NCI-H69 (cell line): ENCODE data around the gene EPN3.
A peak's percentile ranks its signal among the peaks of the same experiment; 100 is the strongest.

Experiments
- DNase-seq: peaks from one replicate; lab custom pipeline; 2025; lab: John Stamatoyannopoulos, UW

The EPN3 gene

GRCh38 chr17:50550661-50551432 is 18.3 kb downstream of the EPN3 start:
- DNase-seq = peak; percentile 75

- no peak for DNase-seq
Measured at GRCh38 chr17:50551433-50551815, 18.9 kb downstream of the EPN3 start.

GRCh38 chr17:50551884-50552283 is 19.3 kb downstream of the EPN3 start:
- DNase-seq = no peak

- DNase-seq = no peak
Measured at GRCh38 chr17:50554201-50554600, 21.7 kb downstream of the EPN3 start.

GRCh38 chr17:50556803-50557202 is 24.3 kb downstream of the EPN3 start:
- peak; percentile 92 for DNase-seq

GRCh38 chr17:50557630-50558029 is 25.1 kb downstream of the EPN3 start:
- peak; percentile 43 for DNase-seq

- DNase-seq = peak; percentile 39
Measured at GRCh38 chr17:50558091-50558490, 25.6 kb downstream of the EPN3 start.

GRCh38 chr17:50558581-50558940 is 26.0 kb downstream of the EPN3 start:
- DNase-seq = no peak

GRCh38 chr17:50558941-50559614 is 26.5 kb downstream of the EPN3 start:
- peak; percentile 43 for DNase-seq

GRCh38 chr17:50559674-50560184 is 27.2 kb downstream of the EPN3 start:
- DNase-seq = peak; percentile 70

- peak; percentile 94 for DNase-seq
Measured at GRCh38 chr17:50560185-50560824, 27.8 kb downstream of the EPN3 start, which contains the start of gene CACNA1G. CACNA1G (plus strand) TSS chr17:50560715; CDS start chr17:50561460, 745 bp downstream.

- peak; percentile 53 for DNase-seq
Measured at GRCh38 chr17:50560931-50561745, 28.6 kb downstream of the EPN3 start.

GRCh38 chr17:50561746-50562141 is 29.2 kb downstream of the EPN3 start:
- peak; percentile 47 for DNase-seq

GRCh38 chr17:50562242-50563091 is 29.9 kb downstream of the EPN3 start:
- peak; percentile 34 for DNase-seq

GRCh38 chr17:50563092-50563511 is 30.6 kb downstream of the EPN3 start:
- DNase-seq = no peak

- peak; percentile 68 for DNase-seq
Measured at GRCh38 chr17:50564916-50565315, 32.4 kb downstream of the EPN3 start.

- peak; percentile 60 for DNase-seq
Measured at GRCh38 chr17:50565402-50566350, 33.1 kb downstream of the EPN3 start.

GRCh38 chr17:50566886-50567285 is 34.4 kb downstream of the EPN3 start:
- DNase-seq = no peak

GRCh38 chr17:50568659-50569058 is 36.1 kb downstream of the EPN3 start:
- DNase-seq = no peak

- DNase-seq = no peak
Measured at GRCh38 chr17:50569592-50569991, 37.1 kb downstream of the EPN3 start.
